Measurements from ENCODE around the gene FCRLA.
"Not testable (repeated sequence)": the region's sequence is repeated elsewhere in the genome, so short reads cannot be mapped to it uniquely, and the experiment has no call there.

DNA sequence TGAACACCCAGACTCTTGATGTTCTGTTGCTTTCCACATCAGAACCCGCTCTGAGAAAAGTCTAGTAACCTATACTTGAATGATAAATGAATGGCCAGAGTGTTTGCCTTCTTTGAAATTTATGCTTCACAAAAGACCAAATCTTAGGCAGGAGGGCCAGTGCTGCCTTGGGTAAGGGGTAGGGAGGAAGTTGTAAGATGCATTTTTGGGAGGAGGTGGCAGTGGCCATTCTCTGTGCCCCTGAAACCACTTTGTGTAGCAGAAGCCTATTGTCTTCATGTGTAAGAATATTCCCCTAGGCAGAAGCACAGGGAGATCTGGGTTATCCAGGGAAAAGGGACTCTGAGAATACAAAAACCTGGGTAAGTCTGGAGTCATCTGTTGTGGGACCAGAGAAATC is 43.5 kb upstream of the FCRLA start:
- TF ChIP-seq, protein P1, sequence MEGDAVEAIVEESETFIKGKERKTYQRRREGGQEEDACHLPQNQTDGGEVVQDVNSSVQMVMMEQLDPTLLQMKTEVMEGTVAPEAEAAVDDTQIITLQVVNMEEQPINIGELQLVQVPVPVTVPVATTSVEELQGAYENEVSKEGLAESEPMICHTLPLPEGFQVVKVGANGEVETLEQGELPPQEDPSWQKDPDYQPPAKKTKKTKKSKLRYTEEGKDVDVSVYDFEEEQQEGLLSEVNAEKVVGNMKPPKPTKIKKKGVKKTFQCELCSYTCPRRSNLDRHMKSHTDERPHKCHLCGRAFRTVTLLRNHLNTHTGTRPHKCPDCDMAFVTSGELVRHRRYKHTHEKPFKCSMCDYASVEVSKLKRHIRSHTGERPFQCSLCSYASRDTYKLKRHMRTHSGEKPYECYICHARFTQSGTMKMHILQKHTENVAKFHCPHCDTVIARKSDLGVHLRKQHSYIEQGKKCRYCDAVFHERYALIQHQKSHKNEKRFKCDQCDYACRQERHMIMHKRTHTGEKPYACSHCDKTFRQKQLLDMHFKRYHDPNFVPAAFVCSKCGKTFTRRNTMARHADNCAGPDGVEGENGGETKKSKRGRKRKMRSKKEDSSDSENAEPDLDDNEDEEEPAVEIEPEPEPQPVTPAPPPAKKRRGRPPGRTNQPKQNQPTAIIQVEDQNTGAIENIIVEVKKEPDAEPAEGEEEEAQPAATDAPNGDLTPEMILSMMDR (conservative IDR thresholded peaks at IDR 0.05 in 1 of 2, IDR thresholded peaks at IDR 0.05 in 1 of 2; ENCODE audit: extremely low read depth in 1 of 2, insufficient read depth in 1 of 2, low read depth in 1 of 2, low read length in 2 of 2): not testable (repeated sequence)
- TF ChIP-seq EZH2 (IDR thresholded peaks at IDR 0.05; ENCODE audit: borderline replicate concordance, low read length): not testable (repeated sequence)
